Fibroblast of pulmonary artery (primary cell): ENCODE data around the gene ADAR.

Source experiments
- DNase-seq: peaks from one replicate; pipeline ENCODE4 v3.0.0-alpha.2; 2010; ENCODE audit warnings: low read depth
- H3K4me3 ChIP-seq: replicated peaks from 2 replicates; pipeline ENCODE4 v1.5.1; 2011; ENCODE audit warnings: low read depth, mild to moderate bottlenecking, control low read depth, low read length, moderate library complexity
- TF ChIP-seq, protein P1 (sequence below): IDR thresholded peaks from 2 replicates; pipeline ENCODE4 v1.5.1; 2011; ENCODE audit warnings: mild to moderate bottlenecking, control low read depth, low read length, inconsistent platforms; ENCODE audit errors: missing control alignments

ADAR gene

DNA sequence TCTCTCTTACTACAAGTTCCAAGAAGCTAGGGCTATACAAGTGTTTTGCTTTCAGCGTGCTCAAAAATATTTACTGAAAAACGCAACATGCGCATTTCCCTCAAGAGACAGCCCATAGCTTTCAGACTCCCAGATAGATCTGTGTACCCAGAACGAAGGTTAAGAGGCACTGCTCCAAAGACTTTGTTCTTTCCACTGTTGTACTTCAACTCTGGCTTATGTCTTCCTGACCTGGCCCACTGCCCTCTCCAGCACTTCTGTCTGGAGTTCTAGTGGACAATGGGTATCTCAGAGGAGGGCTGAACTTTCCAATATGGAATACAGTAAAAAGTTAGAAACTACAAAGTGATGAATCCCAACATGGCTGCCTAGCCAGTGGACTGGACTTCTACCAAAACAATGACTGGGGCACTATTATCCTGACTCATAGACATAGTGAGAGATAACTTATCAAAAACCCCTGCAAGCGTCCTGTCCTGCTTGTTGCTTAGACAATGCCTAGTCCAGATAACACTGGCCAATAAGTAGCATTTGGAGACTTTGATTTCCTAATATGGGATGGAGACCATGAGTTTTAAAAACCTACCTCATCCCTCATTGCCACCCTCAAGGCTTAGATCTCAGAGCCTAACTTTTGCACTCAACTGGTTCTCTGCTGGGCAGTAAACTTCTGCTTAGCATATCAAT lies 8.8 kb upstream of the ADAR start:
- peak; percentile 76 for DNase-seq
- H3K4me3 ChIP-seq = no peak overlapping the region
- TF ChIP-seq, protein P1, sequence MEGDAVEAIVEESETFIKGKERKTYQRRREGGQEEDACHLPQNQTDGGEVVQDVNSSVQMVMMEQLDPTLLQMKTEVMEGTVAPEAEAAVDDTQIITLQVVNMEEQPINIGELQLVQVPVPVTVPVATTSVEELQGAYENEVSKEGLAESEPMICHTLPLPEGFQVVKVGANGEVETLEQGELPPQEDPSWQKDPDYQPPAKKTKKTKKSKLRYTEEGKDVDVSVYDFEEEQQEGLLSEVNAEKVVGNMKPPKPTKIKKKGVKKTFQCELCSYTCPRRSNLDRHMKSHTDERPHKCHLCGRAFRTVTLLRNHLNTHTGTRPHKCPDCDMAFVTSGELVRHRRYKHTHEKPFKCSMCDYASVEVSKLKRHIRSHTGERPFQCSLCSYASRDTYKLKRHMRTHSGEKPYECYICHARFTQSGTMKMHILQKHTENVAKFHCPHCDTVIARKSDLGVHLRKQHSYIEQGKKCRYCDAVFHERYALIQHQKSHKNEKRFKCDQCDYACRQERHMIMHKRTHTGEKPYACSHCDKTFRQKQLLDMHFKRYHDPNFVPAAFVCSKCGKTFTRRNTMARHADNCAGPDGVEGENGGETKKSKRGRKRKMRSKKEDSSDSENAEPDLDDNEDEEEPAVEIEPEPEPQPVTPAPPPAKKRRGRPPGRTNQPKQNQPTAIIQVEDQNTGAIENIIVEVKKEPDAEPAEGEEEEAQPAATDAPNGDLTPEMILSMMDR = no peak

DNA sequence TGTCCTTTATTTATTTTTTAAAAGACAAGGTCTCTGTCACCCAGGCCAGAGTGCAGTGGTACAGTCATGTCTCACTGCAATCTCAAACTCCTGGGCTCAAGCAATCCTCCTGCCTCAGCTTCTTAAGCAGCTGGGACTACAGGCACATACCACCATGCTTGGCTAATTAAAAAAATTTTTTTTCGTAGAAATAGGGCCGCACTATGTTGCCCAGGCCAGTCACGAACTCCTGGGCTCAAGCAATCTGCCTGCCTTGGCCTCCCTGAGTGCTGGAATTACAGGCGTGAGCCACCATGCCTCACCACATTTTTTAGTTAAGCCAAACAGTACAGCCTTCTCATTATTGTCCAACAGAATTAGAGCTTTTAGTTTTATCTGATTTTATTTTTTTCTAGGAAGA lies 7.4 kb upstream of the ADAR start:
- DNase-seq = no peak
- TF ChIP-seq, protein P1 = no peak
- H3K4me3 ChIP-seq = no peak overlapping the region

DNA sequence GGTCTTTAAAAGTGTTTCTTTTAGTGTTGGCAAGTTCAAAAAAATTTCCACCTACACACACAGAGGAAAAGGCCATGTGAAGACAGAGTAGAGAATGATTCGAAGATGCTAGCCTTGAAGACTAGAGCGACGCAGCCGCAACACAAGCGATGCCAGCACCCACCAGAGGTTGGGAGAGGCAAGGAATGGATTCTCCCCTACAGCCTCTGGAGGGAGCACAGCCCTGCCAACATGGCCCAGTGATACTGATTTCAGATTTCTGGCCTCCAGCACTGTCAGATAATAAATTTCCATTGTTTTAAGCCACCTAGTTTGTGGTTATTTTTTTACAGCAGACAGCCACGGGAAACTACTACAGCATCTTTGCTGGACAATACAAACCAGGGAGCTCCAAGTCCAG lies 6.9 kb upstream of the ADAR start:
- DNase-seq = no peak
- H3K4me3 ChIP-seq = no peak overlapping the region
- TF ChIP-seq, protein P1 = peak; percentile 22

DNA sequence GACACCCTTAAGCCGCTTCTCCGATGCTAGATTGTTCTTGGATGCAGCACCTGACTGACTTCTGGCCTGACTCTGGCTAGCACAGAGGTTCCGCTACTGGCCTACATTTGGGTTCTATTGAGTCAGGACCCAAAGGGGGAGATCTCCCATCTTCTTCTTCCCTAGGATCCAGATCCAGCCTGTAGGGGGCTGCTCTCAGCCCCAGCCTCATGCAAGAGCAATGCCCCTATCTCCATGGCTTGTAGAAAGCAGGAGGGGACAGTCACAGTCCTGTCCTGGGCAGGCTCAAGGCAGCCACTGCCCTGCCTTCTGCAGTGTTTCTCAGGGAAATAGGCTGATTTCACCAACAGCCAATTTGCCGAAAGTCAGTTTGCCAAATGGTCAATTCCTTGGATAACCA lies 6.3 kb upstream of the ADAR start:
- TF ChIP-seq, protein P1 = no peak
- no peak overlapping the region for H3K4me3 ChIP-seq
- no peak for DNase-seq

DNA sequence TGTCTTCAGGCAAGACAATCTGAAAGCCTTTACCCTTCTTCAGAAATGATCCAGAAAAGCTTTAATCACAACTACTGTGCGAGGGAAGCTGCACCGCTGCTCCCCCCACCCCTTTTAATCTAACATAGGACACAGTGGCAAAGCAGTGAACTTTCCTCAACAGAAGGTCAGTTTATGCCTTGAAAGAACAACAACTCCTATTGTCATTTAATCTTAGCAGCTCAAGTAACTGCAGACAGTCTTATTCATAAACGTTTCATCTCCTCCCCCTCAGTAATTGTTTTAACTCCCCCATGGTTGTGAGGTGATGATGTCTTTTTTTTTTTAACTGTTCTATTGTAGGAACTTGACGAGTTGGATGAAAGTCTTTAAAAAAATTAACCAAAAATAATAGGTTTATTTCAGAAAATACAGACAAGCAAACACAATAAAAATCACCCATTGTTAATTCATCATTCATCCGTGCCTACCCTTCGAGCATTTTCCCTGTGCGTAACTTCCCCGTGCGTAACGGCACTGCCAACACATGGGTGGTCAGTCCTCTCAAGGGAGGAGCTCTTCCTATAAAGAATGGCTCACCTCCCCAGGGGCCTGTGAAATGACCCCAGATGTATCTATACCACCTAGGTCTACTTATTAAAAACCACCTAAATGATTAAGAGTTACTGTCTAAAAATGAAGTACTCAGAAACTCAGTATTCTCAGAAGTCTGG lies 3.3 kb upstream of the ADAR start:
- no peak overlapping the region for H3K4me3 ChIP-seq

DNA sequence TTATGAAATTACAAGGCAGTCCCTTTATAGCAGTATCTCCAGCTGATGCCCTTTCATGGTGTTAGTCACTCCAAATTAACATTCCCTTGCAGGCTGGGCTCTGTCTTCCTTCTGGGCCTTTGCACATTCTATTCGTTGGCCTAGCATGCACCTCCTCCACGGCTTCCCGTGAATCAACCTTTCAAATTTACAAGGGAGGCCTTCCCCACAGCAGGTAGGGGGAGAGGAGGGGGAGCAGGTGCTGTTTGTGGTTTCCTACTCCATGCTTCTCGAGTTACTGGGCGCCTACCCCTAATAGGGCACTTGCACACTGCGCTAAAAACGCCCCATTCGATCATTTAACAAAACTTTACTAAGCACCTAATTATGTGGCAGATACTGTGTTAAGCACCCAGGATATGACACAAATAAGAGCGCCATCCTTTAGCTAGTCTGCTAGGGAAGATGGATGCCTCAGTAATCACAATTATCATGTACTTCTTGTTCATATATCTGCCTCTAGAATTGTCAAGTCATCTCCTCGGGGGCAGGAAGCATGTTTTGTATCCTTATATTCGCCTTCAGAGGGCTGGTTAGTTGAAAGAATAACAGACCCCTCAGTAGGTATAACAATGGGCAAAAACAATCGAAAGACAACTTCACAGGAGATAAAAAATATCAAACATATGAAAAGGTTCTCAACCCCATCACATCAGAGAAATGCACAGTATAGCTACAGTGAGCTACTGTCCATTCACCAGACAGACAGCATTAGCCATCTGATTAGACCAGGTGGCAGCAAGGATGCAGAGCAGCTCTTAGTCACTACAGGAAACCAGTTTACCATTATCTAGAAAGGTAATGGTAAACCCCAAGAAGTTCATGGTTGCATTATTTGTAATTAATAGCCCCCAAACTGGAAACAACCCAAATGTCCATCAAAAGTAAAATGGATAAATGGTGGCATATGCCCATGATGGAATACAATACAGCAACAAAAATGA lies 1.7 kb upstream of the ADAR start:
- H3K4me3 ChIP-seq = no peak overlapping the region
- TF ChIP-seq, protein P1 = no peak
- DNase-seq = peak; percentile 11

More for the DNA sequence above, 3.3 kb upstream of the ADAR start:
- DNase-seq = peak; percentile 20
- TF ChIP-seq, protein P1 = no peak
